HG02852 (cell line): ENCODE results near the gene HORMAD2.
"Not testable (repeated sequence)": the region's sequence is repeated elsewhere in the genome, so short reads cannot be mapped to it uniquely, and the experiment has no call there.

ENCODE experiments used
- ATAC-seq: cut with Tn5 transposase; IDR thresholded peaks from one replicate; pipeline ENCODE4 v1.9.1; 2021; ENCODE audit warnings: mild to moderate bottlenecking, moderate library complexity; ENCODE audit not compliant: unreplicated experiment

HORMAD2 gene

DNA sequence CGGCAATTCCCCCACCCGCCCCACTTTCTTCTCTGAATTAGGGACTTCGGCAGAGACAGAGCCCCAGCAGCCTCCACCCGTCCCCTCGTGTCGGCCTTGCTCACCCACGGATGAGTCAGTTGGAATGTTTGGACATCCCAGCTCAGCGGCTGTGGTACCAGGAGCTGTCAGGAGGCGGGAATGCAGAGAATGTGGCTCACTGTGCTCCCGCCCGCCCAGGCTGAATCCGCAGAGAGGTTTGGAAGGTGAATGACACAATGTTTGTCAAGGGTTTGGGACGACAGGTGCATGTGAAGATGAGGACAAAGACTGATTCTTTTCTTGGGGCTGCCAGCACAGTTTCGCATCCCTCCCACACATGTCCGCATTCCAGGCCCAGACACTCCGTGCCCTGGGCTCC is 126.7 kb downstream of the HORMAD2 start:
- ATAC-seq, result no peak

DNA sequence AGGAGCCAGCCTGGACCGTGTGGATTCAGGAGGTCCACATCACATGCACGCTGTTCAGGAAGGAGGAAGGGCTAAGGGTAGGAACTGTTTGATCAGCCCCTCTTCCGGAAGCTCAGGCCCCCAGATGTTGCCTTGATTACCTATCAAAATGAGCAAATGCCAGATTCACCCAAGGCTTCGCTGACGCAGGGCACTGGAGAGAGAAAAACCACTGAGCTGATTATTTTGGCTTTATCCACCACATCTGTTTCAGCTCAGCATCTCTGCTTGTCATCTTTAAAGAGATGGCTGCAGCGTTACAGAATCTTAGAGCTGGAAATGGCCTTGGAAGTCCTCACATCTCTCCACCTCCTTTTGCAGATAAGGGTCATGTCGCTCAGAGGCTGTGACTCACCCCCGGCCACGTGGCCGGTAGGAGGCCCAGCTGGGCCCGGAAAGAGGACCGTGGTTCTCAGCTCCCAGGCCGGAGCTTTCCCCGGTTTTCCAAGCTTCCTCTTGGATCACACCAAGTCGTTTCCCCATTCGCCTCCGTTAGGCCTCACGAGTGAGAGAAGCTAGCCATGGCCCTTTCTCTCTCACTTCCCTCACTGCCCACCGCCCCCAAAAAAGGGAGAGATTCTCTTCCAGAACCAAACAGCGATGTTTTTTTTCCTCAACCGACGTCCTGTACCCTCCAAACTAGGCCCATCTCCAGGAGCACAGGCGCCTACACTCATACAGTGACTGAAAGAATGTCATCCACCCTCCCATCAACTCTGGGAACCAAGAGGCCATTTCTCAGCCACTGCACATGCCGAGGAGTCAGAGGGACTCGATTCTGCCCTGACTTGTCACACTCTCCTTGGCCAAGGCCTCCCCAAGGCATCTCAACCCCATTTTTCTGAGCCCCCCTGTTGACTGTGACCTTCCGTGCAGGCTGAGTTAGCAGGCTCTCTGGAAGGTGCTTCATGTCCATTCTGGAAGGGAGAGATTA is 128.7 kb downstream of the HORMAD2 start:
- ATAC-seq, result no peak

DNA sequence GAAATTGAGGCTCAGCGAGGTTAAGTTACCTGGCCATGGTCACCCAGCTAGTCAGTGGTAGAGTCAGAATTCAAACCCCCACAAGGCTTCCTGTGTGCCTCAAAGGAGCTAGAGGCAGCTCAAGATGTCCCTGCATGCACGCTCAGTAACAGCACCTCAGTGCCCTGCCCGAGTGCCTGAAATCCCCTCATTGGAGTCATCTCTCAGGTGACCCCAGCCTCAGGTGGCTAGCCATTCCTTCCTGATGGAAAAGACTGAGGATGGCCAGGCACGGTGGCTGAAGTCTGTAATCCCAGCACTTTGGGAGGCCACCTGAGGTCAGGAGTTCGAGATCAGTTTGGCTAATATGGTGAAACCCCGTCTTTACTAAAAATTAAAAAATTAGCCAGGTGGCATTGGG is 129.4 kb downstream of the HORMAD2 start:
- no peak for ATAC-seq

DNA sequence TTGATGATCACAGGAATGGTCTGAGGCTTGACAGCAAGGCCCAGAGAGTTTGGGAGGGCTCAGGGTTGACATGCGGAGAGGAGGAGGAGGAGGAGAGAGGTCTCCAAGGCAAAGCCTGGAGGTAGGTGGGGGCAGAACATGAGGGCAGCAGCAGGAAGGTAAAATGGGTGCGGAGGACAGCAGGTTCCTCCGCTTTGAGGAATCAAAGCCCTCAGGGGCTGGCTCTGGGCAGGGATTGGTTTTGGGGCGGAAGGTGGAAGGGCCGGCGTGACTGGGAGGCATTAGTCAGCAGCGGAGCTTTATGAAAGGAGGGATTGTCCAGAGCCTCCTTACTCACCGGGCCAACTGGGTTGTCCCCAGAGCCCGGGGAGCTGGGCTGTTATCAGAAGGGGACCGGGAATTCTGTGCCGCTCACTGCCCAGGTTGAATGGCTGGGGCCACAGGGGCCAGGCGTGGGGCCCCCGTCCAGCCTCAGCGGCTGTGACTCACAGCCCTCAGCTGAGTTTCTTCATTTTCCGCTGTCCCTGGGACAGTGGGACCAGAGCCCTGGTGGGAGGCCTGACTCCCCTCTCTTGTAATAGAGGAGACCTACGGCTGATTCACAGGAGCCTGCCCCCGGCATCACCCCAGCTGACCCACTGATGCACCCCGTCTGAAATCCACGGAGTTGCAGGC is 130.1 kb downstream of the HORMAD2 start:
- ATAC-seq, result no peak

DNA sequence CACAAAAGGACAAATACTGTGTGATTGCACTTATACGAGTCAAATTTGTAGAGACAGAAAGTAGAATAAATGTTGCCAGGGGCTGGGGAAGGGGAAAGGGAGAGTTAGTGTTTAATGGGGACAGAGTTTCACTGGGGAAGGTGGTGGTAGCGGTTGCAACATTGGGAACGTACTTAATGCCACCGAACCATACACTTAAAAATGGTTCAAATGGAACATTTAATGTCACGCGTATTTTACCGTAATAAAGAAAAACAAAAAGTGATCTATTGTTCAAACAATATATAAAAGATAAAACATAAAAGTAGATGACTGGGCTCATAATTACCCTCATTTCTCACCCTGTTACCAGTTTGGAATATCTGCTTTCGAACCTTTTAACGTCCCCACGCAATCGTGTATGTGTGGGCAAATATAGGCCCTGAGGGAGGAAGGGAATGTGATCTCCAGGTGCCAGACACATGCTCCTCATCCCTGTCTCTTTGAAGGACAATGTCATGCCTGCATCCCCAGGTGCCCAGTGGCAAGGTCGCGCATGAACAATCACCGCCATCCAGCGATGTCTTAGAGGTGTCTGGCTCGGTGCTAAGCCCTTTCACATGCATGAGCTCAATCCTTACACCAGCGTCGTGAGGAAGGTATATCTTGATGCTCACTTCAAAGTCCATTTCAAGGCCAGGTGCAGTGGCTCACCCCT is 131.0 kb downstream of the HORMAD2 start:
- no peak for ATAC-seq

DNA sequence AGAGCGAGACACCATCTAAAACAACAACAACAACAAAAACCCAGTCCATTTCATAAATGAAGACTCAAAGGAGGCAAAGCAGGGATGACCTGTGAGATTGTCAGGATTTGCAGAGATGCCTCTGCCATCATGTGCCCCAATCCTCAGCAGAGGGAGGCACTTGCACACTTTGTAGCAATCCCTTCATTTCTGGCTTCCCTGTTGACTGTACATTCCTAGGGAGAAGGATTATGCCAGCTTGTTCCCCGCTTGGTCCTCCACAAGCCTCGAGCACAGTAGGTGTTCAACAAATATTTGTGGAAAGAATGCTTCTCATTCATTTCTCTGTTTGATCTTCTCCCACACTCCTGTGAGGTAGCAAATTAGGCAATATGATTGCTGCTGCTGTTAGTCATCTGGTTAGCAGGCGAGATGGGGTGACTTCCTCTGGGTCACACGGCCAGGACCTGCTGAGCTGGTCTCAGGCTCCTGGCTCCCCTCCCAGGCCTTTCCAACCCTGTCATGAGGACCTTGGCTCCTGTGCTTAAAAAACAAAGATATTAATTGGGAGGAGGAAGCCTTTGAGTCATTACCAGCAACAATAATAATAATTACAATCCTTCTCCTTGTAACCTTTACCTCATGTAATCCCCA is 132.2 kb downstream of the HORMAD2 start:
- ATAC-seq, result no peak

DNA sequence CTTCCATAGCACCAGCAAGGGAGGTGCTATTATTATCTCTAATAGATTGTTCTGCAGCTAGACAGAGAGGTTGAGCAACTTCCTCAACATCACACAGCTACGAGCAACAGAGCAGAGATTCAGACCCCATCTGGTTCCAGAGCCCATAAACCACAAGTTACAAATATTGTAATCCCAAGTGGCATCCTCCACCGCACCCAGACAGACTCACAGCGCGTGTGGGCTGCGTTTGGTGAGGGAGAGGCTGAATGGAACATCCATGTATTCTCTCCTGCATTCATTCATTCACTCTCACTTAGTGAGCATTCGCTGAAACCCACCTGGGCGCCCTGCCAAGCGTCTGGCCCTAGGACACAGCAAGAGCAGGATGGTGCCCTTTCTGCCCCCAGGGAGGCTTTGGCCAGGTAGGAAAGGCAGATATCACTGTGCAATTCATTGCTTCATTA is 132.8 kb downstream of the HORMAD2 start:
- no peak for ATAC-seq

DNA sequence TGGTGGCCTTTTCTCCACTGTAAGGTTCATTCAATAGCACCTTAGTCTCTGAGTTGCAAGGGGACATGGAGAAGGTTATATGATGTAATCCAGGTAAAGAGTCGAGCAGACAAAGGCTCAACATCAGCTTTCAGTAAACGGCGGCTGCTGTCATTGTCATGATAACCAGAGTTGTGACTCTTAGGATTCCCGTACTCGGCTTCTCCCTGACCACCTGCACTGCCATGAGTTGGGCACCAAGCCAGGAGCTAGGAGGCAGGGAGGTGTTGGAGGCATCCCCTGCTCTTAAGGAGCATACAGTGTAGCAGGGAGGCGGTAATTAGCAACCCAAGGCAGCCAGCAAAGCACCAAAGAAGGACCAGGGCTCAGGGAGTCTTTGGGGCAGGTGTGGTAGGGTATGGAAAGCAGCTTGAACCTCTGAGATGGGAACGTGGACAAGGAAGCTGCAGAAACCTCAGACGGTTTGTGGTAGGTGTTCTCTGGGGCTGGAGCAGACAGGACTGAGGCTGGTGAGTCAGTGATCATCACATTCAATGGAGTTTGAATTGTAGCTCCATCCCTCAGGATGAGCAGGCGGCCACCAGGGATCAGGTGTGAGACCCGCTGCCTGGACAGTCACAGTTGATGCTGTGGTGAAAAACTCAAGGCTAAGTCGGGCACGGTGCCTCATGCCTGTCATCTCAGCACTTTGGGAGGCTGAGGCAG is 134.6 kb downstream of the HORMAD2 start:
- ATAC-seq, result no peak

DNA sequence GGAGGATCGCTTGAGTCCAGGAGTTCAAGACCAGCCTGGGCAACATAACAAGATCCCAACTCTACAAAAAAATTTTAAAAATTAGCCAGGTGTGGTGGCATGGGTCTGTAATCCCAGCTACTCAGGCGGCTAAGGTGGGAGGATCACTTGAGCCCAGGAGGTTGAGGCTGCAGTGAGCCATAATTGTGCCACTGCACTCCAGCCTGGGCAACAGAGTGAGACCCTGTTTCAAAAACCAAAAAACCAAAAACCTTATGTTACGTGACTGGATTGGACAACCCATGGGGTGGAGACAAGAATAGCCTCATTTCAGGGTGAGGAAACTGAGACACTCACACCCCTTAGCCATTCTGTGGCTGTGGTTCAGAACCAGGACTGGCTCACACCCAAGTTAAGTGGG is 136.0 kb downstream of the HORMAD2 start:
- ATAC-seq, result not testable (repeated sequence)

DNA sequence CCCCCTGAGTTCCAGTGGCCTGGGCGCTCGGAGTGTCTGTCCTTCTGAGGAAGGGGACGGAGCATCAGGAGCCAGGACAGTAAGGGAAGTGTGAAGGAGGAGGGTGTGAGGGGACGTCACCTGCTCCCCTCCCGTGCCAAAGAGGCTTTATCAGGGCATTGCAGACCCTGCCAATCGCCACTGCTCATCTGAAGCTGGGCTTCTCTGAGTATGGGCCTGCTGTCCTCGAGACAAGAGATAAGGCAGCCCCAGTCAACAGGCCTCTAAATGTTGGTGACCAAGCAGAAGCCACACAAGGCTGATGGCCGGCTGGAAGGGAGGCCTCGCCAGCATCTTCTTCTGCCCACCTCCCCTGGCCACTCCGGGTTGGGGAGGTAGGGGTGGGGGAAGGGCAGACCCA is 136.4 kb downstream of the HORMAD2 start:
- ATAC-seq, result no peak

DNA sequence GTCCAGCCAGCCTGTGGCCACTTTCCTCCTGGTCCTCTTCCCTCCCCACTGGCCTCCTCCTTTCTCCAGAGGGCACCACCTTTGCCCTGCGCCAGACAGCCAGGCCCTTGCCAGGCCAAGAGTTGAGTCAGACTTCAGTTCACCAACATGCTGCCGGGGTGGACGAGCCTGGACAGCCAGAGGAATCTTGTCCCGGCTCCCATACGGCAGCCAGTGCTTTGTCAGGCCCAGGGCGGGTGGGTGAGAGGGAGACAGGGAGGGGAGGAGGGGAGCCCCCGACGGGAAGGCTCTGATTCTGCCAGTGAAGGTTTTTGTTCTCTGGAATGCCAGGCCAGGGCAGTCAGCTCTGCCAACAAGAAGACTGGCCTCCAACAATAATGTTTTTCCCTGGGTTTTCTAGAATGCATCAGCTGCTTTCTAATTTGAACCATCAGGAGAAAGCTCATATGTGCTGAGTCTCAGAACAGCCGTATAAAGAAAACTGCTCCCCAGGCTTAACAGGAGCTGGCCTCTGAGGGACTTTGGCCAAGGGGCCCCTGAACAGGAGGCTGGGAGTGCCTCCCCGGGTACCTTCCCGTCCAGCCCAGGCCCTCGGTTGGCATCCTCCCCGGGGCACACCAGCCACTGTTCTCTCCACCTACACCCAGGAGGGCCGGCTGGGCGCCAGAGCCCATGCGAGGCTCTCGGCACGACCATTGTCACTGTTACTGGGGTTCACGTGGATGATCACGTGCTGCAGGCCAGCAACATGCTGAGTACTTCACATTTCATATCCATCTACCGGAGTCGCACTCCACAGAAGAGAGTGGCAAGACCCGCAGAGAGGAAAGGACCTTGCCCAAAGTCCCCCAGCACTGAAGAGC is 137.7 kb downstream of the HORMAD2 start:
- ATAC-seq, result no peak

DNA sequence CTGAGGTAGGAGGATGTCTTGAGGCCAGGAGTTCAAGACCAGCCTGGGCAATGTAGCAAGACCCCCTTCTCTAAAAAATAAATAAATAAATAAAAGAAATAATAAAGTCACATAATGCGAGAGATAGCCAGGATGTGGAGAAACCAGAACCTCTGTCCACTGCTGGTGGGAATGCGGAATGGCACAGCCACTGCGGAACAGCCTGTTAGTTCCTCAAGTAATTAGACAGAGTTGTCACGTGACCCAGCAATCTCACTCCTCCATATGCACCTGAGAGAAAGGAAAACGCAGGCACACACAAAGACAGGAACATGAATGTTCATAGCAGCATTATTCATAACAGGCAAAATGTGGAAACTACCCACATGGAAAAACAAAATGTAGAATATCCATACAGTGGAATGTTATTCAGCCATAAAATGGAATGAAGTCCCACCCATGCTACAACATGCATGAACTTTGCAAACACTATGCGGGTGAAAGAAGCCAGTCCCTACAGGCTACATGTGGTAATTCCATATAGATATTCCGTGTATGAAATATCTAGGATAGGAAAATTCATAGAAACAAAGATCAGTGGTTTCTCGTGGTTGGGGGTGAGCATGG is 138.9 kb downstream of the HORMAD2 start:
- ATAC-seq, result no peak

DNA sequence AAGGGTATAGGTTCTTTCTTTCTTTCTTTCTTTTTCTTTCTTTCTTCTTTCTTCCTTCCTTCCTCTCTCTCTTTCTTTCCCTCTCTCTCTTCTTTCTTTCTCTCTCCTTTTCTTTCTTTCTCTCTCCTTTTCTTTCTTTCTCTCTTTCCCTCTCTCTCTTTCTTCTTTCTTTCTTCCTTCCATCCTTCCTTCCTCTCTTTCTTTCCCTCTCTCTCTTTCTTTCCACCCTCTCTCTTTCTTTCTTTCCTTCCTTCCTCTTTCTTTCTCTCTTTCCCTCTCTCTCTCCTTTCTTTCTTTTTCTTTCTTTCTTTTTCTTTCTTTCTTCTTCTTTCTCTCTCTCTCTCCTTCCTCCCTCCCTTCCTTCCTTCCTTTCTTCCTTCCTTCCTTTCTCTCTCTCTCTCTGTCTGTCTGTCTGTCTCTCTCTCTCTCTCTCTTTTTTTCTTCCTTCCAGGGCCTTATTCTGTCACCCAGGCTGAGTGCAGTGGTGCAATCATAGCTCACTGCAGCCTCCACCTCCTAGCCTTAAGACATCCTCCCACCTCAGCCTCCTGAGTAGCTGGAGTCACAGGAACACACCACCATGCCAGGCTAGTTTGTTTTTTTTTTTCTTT is 139.5 kb downstream of the HORMAD2 start:
- ATAC-seq, result no peak

DNA sequence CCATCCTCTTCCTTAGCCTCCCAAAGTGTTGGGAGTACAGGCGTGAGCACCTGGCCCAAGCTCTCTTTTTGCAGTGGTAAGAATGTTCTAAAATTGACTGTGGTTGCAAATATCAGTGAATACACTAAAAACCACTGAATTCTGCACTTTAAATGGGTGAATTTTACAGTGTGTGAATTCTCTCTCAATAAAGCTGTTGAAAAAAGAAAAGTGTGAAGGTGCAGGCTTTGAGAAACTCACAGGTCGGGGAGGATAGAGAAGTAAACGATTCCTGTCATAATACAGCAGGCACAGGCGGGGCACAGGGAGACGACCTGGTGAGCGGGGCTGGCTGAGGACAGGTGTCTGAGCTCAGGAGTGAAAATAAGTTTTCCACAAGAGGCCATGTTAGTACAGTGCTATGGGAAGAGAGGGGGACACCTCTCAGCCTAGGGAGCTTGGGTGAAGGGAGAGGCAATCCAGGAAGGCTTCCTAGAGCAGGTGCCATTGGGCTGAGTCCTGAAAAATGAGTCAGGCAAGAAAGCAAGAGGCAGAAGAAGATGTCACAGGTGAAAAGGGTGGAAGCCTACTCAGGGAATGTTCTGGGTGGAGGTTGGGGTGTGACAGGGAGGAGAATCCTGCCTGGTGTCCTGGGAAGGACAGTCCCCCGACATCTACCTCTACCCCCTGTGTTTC is 140.2 kb downstream of the HORMAD2 start:
- ATAC-seq, result no peak

DNA sequence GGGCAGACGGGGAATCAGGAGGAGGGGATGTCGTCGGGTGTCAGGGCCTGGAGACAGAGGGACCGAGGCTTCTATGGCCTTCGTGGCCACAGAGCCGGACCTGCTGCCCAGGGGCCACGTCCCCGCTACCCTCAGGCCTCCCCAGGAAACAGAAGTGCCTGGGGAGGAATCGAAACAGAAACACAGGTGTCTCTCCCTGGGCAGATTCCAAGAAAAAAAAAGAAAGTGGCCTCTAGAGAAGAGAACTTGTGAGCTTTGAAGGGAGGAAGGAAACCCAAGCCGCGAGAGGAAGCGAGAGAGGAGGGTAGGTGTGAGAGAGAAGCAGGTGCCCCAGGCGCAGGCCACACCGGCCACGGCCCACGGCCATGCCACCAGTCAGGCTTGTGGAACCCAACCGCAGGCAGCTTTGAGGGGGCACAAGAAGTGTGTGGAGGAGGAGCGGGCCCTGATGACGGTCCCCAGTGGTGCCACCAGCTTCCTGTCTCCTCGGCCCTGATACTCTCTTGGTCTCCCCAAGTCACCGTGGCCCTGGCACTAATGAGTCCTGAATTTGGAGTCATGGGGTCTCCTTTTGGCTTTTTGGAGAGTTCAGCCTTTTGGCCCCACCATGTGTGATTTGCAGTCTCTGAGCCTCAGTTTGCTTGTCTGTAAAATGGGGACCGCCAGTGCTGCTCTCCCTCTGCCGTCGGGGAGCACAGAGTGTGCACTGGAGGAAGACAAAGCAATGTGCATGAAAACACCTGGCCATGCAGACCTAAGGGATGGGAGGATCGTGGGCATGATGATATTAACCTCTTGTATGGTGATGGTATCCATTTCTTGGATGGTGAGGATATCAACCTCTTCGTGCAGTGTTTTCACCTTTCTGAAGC is 141.1 kb downstream of the HORMAD2 start:
- no peak for ATAC-seq

DNA sequence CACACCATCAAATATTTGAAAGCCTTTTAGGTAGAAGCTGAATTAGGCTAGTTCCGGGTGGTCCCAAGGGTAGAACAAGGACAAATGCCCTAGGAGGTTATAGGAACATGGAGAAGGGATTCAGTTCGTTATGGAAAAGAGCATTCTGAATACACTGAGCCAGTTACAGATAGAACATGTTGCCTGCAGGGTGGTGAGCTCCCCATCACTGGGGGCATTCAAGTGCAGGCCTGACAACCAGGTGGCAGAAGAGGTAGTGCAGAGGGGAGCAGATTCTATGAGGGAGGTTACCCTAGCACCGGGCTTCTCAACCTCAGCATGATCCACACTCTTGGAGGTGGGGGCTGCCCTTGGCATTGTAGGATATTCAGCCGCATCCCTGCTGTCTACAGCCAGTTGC is 142.1 kb downstream of the HORMAD2 start:
- ATAC-seq, result no peak

DNA sequence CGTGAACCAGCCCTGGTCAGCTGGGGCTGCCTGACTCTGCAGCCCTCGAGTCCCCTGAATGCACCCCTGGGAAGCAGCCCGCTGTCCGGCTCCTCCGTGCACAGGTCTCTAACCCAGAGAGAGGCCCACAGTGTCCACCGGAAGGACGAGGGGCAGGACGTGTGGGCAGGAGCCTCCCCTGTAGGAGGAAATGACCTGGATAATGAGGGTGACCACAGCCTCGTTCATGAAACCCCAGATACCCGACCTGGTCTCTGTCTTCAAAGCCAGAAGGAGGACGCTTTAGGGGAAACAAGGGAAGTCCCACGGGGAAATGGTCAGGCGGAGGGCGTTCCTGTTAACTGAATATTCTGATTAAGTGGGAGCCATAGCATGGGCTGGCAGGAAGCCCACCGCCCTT is 143.0 kb downstream of the HORMAD2 start:
- ATAC-seq, result no peak
